Ramos (cell line): ENCODE results near the gene KCNA4.
"Not testable (repeated sequence)": the region's sequence is repeated elsewhere in the genome, so short reads cannot be mapped to it uniquely, and the experiment has no call there.

Source experiments
- in situ Hi-C: fragments of 300-500 bp; cut with MboI; formaldehyde crosslinking; loops from one replicate; pipeline ENCODE4 v1.14.3; 2022; ENCODE audit warnings: low sequenced_read_pairs; ENCODE audit not compliant: unreplicated experiment

KCNA4 gene

GRCh38 chr11:30016588-30017363, at the start of gene KCNA4:
TSS of gene KCNA4 (minus strand) at chr11:30017030. CDS start at chr11:30012678, 4,352 bp downstream.
- in situ Hi-C loops, result no loop called here

GRCh38 chr11:30062103-30062502, 45.3 kb upstream of the KCNA4 start:
- in situ Hi-C loops, result no loop called here

- in situ Hi-C loops, result no loop called here
These were observed 42.5 kb upstream of the KCNA4 start for GRCh38 chr11:30059172-30059815.

- in situ Hi-C loops, result no loop called here
These were observed 32.4 kb upstream of the KCNA4 start for GRCh38 chr11:30049214-30049613.

- in situ Hi-C loops, result no loop called here
These were observed 29.7 kb upstream of the KCNA4 start for GRCh38 chr11:30046578-30046945.

GRCh38 chr11:30045921-30046577, 29.2 kb upstream of the KCNA4 start:
- in situ Hi-C loops, result no loop called here

GRCh38 chr11:30045144-30045543, 28.3 kb upstream of the KCNA4 start:
- in situ Hi-C loops, result no loop called here

- in situ Hi-C loops, result no loop called here
These were observed 24.3 kb upstream of the KCNA4 start for GRCh38 chr11:30041171-30041570.

- in situ Hi-C loops, result not testable (repeated sequence)
These were observed 17.9 kb upstream of the KCNA4 start for GRCh38 chr11:30034746-30035145.

- in situ Hi-C loops, result not testable (repeated sequence)
These were observed 17.3 kb upstream of the KCNA4 start for GRCh38 chr11:30034166-30034565.

GRCh38 chr11:30025396-30026139, 8.7 kb upstream of the KCNA4 start:
- in situ Hi-C loops, result no loop called here

- in situ Hi-C loops, result no loop called here
These were observed 6.2 kb upstream of the KCNA4 start for GRCh38 chr11:30023074-30023473.

GRCh38 chr11:30019481-30019880, 2.7 kb upstream of the KCNA4 start:
- in situ Hi-C loops, result no loop called here

- in situ Hi-C loops, result no loop called here
These were observed 1.7 kb upstream of the KCNA4 start for GRCh38 chr11:30018495-30018894.

GRCh38 chr11:30017445-30017895, 640 bp upstream of the KCNA4 start:
- in situ Hi-C loops, result no loop called here

GRCh38 chr11:30015725-30016412, 961 bp downstream of the KCNA4 start:
- in situ Hi-C loops, result no loop called here

GRCh38 chr11:30012346-30012745, 4.5 kb downstream of the KCNA4 start:
- in situ Hi-C loops, result no loop called here

GRCh38 chr11:30009060-30009459, 7.8 kb downstream of the KCNA4 start:
- in situ Hi-C loops, result no loop called here

- in situ Hi-C loops, result no loop called here
These were observed 10.0 kb downstream of the KCNA4 start for GRCh38 chr11:30006876-30007275.

GRCh38 chr11:30002157-30002785, 14.6 kb downstream of the KCNA4 start:
- in situ Hi-C loops, result no loop called here
